MM.1S (cell line): ENCODE measurements around the gene ANO3.

Source experiments
- CTCF ChIP-seq: fragments of 300-600 bp; sonication (generic); IDR thresholded peaks from 2 replicates; pipeline ENCODE4 v1.5.1; 2016; ENCODE audit warnings: antibody characterized with exemption, low read length, mixed read lengths
- EZH2 ChIP-seq: fragments of 300-600 bp; sonication (generic); optimal IDR thresholded peaks from 2 replicates; pipeline ENCODE3; 2017; ENCODE audit warnings: low read depth, mild to moderate bottlenecking, antibody characterized with exemption, low read length, mixed read lengths
- EZH2phosphoT487 ChIP-seq: fragments of 300-600 bp; sonication (generic); IDR thresholded peaks from 2 replicates; pipeline ENCODE4 v1.6.1; 2018; ENCODE audit warnings: antibody characterized with exemption, low read length

GRCh38 chr11:26359055-26359454 is 27.1 kb downstream of the ANO3 start:
- TF ChIP-seq EZH2 (no peak), CTCF (no peak), EZH2phosphoT487 (no peak)
